Measurements from ENCODE around the gene NFATC2IP.
"Not testable (repeated sequence)": the region's sequence is repeated elsewhere in the genome, so short reads cannot be mapped to it uniquely, and the experiment has no call there.

NFATC2IP gene

DNA sequence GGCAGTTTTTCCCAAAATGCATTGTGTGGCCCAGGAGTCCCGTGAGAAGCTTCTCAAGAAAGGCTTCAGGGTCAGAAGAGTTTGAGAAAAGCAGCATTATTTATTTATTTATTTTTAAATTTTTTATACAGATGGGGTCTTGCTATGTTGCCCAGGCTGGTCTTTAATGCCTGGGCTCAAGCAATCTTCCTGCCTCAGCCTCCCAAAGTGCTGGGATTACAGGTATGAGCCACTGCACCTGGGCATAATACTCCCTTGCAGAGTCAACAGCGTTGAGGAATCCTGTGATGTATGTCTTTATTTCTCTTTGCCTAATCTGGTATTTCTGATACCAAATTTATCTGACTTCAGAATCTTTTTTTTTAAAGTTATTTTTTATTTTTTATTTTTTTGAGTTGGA is 49.3 kb downstream of the NFATC2IP start:
- no peak for DNase-seq

DNA sequence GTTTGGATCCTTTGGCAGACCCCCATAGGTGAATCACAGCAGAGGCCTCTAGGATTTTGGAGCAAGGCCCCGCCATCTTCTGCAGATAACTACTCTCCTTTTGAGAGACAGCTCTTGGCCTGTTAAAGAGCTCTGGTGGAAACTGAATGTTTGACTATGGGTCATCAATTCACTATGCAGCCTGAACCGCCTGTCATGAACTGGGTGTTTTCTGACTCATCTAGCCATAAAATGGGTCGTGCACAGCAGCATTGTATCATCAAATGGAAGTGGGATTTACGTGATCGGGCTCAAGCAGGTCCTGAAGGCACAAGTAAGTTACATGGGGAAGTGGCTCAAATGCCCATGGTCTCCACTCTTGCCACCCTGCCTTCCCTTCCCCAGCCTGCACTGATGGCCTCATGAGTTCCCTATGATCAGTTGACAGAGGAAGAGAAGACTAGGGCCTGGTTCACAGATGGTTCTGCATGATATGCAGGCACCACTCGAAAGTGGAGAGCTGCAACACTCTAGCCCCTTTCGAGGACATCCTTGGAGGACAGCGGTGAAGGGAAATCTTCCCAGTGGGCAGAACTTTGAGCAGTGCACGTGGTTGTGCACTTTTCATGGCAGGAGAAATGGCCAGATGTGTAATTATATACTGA is 53.9 kb downstream of the NFATC2IP start:
- DNase-seq, result not testable (repeated sequence)

DNA sequence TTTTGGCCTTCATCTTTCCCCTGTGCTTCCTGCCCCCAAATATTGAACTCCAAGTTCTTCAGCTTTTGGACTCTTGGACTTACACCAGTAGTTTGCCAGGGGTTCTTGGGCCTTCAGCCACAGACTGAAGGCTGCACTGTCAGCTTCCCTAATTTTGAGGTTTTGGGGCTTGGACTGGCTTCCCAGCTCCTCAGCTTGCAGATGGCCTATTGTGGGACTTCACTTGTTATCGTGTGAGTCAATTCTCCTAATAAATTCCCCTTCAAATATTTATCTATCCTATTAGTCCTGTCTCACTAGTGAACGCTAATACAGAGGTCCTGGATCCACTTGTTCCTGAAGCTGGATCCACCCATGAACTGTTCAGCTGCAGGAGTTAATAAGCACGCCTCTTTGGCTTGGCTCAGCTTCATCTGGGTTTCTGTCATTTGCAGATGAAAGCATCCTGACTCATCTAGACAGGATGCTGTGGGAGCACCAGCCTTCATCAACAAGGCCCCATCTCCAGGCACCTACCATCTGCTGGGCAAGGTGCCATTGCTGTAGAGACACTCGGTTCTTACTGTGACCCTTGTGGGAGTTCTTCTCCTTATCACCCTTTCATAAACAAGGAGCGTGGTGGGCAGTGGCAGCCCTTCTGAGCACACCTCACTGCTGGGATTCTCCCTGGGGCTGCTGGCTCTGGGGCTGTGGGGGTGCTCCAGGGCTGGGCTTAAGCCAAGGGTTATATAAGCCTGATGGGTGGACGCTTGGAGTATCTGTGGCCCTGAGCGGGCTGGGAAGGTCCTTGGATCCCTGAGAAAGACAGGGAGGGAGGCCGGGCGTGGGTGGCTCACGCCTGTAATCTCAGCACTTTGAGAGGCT is 57.2 kb downstream of the NFATC2IP start:
- no peak for DNase-seq

DNA sequence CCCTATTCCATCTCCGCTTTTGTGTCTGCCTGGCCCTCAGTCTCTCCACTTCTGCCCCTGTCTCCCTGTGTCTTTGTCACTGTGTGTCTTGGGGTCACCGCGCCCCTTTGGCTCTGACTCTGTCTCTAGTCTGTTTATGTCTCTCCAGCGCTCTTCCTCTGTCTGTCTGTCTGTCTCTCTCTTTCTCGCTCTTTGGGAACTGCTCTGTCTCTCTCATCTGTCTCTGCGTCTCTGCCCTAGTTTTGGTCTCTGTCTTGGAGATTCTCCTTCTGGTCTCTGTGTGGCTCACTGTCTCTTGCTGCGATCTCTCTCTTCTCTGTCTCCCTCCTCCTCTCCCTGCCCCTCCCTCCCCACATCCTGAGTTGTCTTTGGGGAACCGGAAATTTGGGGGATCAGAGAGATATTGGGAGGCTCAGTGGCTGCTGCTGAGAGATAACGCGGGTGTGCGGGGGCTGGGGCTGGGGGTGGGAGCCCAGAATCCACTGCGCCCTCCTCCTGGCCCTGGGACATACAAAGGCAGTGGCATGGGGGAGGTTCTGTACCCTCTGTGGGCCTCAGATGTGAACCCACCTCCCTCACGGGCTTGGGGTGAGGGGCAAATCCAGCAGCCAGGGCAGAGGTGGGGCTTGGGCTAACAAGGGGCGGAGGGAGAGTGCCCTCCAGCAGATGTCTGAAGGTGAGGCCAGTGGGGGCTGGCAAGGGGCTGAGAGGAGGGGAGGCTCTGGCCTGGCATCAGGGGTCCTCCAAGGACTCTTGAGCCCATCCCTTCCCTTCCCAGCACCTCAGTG is 58.5 kb downstream of the NFATC2IP start:
- DNase-seq, result peak; percentile 34

DNA sequence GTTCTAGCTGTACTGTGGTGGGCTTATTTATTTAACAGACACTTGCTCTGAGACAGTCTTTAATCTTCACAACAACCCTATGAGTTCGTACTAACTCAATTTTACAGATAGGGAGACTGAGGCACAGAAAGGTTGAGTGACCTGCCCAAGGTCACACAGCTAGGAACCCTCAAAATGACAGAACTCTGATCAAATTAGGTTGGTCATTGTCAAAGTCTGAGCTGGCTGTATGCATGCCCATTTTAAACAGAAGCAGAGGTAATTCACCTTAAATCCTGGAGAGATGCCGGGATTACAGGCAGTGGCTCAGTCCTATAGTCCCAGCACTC is 59.1 kb downstream of the NFATC2IP start:
- DNase-seq, result no peak

DNA sequence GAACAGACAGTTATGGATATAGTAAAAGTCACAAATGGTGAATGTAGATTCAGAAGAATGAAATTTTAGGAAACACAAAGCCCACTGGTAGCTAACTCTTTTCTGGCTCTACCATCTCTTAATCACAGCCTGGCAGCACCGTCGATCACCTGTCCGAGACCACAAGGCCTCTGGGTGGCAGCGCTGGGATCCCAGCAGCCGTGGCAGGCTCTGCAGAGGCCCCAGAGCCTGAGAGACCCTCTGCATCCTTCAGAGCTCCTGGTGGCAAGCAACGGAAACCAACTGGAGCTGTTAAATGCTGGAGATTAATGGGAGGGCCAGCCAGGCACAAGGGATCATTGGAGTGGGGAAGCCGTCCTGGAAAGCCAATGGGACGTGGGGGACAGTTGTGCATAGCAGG is 60.4 kb downstream of the NFATC2IP start:
- no peak for DNase-seq

DNA sequence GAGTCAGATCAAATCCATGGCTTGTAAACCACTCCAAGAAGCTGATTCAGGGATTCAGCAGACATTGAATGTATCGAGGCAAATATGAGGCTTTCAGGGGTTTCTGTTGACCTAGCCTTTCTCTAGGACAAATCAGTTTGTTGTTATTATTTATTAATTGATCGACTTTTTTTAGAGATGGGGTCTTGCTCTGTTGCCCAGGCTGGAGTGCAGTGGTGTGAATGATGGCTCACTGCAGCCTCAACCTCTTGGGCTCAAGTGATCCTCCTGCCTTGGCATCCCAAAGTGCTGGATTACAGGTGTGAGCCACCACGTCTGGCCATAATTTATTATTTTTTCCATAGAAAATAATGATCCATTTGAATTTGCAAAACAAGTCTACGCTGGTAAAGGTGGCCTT is 61.1 kb downstream of the NFATC2IP start:
- DNase-seq, result no peak

DNA sequence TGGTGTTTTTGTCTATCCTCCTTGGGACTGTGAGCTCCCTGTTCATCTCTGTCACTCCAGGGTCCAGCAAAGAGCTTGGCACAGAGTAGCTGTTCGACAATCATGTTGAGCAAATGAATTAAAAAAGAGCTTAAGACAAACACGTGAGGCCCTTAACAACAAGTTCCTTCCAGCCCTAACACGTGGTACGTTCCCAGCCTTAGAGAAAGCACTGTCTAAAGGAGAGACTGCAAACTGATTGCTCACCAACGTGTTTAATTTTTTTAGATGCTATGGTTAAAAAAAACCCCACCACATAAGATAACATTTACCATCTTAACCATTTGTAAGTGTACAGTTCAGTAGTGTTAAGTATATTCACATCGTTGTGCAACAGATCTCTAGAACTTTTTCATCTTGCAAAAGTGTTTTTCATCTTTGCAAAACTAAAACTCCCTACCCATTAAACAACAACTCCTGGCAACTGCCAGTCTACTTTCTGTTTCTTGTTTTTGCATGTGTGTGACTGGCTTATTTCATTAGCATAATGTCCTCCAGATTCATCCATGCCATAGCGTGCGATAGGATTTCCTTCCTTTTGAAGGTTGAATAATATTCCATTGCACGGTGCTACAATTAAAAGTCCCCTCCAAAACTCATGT is 62.3 kb downstream of the NFATC2IP start:
- DNase-seq, result no peak

DNA sequence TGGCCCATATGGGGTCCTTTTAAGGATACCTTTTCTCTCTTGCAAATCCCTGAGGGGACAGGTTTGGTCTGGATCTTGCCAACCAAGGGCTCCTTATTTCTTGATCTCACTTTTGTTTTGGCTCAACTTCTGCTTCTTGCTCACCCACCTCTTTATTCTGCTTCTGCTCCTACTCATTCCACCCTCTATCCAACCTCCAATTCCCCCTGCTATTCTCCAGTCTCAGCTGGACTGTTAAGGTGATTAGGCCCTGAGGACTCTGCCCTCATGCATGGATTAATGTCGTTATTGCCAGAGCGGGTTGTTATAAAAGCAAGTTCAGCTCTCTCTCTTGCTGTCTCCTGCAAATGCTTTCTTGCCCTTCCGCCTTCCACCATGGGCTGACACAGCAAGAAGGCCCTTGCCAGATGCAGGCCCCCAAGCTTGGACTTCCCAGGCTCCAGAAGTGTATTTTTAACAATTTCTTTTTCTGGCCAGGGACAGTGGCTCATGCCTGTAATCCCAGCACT is 63.9 kb downstream of the NFATC2IP start:
- no peak for DNase-seq

Measured in femur (tissue), 1 donor.